GM21423 (cell line): ENCODE data around the gene ACTA2.

Source experiments
- ATAC-seq: cut with Tn5 transposase; IDR thresholded peaks from one replicate; pipeline ENCODE4 v1.9.1; 2021; ENCODE audit warnings: mild to moderate bottlenecking, moderate library complexity; ENCODE audit not compliant: unreplicated experiment

Gene ACTA2

GRCh38 chr10:88952647-88953111, at the start of gene ACTA2:
ACTA2 (minus strand) TSS chr10:88952773; CDS start chr10:88948930, 3,843 bp downstream.
- no peak for ATAC-seq

DNA sequence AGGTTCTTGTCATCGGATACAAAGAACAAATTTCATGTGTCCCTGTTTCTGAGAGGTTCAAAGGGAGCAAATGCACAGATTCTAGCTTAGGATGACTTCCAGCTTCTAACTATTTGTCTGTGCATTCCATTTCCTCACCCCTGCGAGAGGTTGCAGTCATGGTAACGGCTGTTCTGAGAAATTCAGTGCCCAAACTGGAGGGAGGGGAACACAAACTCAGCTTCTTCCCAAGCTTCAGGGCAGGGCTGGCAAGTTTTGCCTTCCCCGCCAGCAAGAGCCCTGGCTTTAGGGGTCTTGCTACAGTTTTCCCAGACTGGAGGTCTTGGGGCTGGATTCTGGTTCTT, 49.1 kb upstream of the ACTA2 start:
- ATAC-seq: no peak

- ATAC-seq: no peak
Observed at GRCh38 chr10:89001024-89001728, 48.6 kb upstream of the ACTA2 start.

- ATAC-seq: no peak
Observed at GRCh38 chr10:88999625-89000024, 47.1 kb upstream of the ACTA2 start.

DNA sequence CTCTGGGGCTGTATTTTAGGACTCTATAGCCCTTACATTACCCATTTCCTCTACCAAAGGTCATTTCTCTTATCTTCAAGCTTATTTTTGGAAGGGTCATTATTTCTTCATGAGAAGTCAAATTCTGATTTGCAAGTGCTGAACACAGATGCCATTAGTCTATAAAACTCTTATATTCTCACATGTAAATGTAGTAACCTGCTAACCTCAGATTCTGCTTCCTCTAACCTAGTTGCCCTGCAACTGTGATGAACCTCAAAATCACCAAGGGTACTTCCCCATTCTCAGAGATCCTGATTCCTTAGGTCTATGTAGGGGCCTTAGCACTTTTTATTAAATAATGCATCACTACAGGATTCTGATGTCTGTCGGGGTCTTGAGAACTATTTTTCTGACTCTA, 44.4 kb upstream of the ACTA2 start:
- peak; percentile 56 for ATAC-seq

DNA sequence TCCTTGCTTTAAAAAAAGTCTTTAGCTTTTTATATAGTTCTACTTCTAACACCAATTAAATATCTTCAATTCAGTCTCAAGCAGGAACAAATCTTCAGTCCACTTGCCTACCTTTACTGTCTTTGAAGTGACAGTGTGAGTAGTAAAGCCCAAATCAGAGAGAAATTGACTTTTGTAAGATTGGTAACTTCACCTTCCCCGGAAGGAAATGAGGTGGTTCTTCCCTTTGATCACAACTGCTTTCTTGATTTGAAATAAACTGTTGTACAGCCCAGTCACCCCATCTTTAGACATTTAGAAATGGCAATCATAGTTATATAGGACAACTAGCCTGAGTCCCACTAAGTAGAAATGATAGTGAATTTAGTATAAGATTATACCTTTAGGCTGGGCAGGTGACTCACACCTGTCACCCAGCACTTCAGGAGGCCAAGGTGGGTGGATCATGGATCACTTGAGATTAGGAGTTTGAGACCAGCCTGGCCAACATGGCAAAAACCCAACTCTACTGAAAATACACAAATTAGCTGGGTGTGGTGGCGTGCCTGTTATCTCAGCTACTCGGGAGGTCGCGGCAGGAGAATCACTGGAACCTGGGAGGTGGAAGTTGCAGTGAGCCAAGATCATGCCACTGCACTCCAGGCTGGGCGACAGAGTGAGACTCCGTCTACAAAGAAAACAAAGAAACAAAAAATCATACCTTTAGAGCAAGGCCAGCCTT, 42.7 kb upstream of the ACTA2 start:
- ATAC-seq: no peak

DNA sequence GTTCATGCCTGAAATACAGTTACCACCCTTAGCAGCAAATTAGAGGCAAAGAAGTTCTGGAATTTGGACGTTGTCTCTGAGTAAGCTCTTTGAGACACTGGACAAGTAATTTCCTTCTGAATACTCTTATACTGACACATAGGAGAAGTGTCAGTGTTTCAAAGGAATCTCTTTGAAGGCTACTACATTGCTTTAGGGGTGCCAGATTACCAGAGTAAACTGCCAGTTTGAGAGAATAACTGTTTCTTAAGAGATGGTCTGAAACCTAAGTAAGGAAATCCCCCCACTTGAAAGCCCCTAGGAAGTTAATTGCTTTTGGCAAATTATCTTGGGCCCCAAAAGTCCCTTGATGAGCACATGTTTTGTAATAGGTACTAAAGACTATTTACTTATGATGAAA, 41.4 kb upstream of the ACTA2 start:
- ATAC-seq: no peak

GRCh38 chr10:88992921-88993524, 40.5 kb upstream of the ACTA2 start:
- no peak for ATAC-seq

- ATAC-seq: no peak
Observed at GRCh38 chr10:88991899-88992320, 39.3 kb upstream of the ACTA2 start.

DNA sequence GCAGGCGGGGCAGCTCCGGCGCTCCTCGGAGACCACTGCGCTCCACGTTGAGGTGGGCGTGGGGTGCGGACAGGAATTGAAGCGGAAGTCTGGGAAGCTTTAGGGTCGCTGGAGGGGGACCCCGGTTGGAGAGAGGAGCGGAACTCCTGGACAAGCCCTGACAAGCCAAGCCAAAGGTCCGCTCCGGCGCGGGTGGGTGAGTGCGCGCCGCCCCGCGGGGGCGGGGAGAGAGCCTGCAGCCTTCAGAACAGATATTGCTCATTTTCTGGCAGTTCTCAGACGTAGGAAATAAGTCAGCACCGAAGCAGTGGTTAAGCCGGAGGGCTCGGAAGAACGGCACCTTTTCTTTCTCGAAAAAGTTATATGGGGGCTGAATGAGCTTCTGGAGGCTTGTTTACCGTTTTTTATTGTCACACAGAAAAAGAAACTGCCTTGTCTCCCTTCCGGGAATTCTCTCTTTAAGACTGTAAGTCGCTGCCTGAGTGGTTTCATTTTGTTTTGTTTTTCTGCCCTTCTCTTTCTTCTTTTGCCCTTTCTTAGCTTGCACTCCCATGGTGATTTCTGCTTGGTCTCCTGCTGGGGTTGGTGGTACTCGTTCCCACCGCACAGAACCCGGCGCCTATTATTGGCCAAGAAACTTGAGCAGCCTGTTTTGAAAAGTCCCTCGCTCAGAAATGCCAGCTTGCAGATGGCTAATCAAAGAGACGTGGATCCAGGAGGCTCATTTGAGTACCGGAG, 38.8 kb upstream of the ACTA2 start:
- ATAC-seq: peak; percentile 23

- ATAC-seq: peak; percentile 62
Observed at GRCh38 chr10:88990384-88991160, 38.0 kb upstream of the ACTA2 start, which contains the start of gene FAS. FAS (plus strand) TSS chr10:88990798; CDS start chr10:88990877, 79 bp downstream.

- ATAC-seq: peak; percentile 15
Observed at GRCh38 chr10:88989824-88990383, 37.3 kb upstream of the ACTA2 start.

DNA sequence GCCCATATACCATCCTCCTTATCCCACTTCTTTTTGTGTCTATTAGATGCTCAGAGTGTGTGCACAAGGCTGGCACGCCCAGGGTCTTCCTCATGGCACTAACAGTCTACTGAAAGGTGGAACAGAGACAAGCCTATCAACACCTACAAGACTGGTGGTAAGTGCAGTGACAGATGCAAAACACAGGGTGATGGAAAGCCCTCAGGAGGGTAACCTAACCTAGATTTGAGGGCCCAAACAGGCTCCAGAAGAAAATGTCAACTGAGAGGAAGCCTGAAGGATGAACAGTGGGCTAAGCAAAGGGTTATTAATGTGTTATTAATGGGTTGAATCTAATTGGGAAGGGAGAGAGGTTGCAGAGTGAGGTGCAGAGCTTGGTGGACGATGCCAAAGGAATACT, 36.9 kb upstream of the ACTA2 start:
- ATAC-seq: no peak

GRCh38 chr10:88987840-88988239, 35.3 kb upstream of the ACTA2 start:
- ATAC-seq: no peak

DNA sequence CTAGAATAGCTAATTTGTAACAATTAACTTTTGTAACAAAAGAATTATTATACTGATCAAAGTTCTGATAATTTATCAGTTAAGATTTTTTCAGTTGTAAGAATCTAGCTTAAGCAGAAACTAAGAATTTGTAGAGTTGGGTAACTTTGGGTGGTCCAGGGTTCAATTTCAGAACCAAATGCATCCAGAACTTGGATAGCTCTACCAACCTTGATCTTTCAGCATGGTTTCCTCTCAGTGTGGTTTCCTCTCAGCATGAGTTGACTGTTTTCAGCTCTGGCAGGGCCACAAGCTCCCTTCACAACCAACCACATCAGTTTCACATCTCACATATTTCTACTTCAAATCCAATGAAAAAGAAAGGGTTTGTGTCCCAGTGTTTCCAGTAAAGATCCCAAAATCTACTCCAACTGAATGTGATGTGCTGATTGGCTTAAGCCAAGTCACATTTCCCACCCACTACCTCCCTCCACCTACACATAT, 34.7 kb upstream of the ACTA2 start:
- no peak for ATAC-seq

- no peak for ATAC-seq
Observed at GRCh38 chr10:88986549-88987242, 34.1 kb upstream of the ACTA2 start.

GRCh38 chr10:88984525-88984924, 32.0 kb upstream of the ACTA2 start:
- ATAC-seq: no peak

GRCh38 chr10:88983939-88984338, 31.4 kb upstream of the ACTA2 start:
- no peak for ATAC-seq

DNA sequence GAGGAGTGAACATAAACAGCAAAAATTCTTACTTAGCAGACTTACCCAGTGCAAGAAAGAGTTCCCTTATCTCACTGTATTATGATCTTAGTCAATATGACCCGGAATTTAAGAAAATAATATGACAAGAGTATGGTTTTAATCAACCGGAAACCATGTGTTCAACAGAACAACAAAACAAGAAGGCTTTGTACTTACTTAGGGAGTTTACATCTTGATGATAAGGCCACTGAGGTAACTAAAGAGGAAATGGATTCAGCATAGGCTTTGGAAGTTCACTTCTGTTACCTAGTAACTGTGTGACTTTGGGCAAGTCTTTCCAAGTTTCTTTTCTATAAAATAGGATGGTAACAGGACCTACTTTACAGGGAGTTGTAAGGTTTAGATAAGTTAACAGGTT, 30.6 kb upstream of the ACTA2 start:
- ATAC-seq: no peak
